H1 (cell line): Measurements from ENCODE around the gene ALS2CL. TPM values are rescaled to one million over a fixed set of nuclear protein-coding genes. Genes with fewer than 3 reads are reported as not detected.

ENCODE experiments used
- CTCF ChIA-PET: fragments of 300-600 bp; sonication (Branson Sonifier 250); formaldehyde crosslinking; loops from one replicate; lab custom pipeline; 2021; ENCODE audit not compliant: partially characterized antibody; lab: Charles Lee
- POLR2A ChIA-PET: fragments of 300-600 bp; sonication (Branson Sonifier 250); formaldehyde crosslinking; loops from one replicate; lab custom pipeline; 2021; ENCODE audit warnings: inconsistent platforms; ENCODE audit not compliant: partially characterized antibody; lab: Charles Lee
- DNase-seq, 2 experiments: peaks; one replicate each; pipeline versions ENCODE4 v3.0.0 to v3.0.0-alpha.2; 2010 to 2022; ENCODE audit warnings: low spot score in 2 of 2, low read depth in 1 of 2, mixed read lengths in 1 of 2
- FAIRE-seq: peaks from 2 replicates; lab custom pipeline; 2011; peaks lifted over from hg19 to GRCh38; lab: Jason Lieb, UNC
- H2AFZ ChIP-seq: 2 replicates; pipeline ENCODE4 v1.8.1; 2012; ENCODE audit warnings: low read length, inconsistent platforms
- H2AK5ac ChIP-seq: 2 replicates; pipeline ENCODE4 v1.6.1; 2013; ENCODE audit warnings: low read depth, low read length
- H2BK120ac ChIP-seq: replicated peaks from 2 replicates; pipeline ENCODE3; 2013; ENCODE audit warnings: low read depth, low read length, inconsistent platforms
- H2BK12ac ChIP-seq: 2 replicates; pipeline ENCODE4 v1.6.1; 2013; ENCODE audit warnings: low read depth, low read length
- H2BK15ac ChIP-seq: 2 replicates; pipeline ENCODE4 v1.6.1; 2013; ENCODE audit warnings: low read length
- H2BK20ac ChIP-seq: 2 replicates; pipeline ENCODE4 v1.6.1; 2013; ENCODE audit warnings: low read length
- H2BK5ac ChIP-seq: 2 replicates; pipeline ENCODE4 v1.6.1; 2013; ENCODE audit warnings: low read depth, low read length
- H3K14ac ChIP-seq: 2 replicates; pipeline ENCODE4 v1.6.1; 2013; ENCODE audit warnings: inconsistent platforms; ENCODE audit not compliant: insufficient read length
- H3K18ac ChIP-seq: 2 replicates; pipeline ENCODE4 v1.6.1; 2013; ENCODE audit warnings: low read length; ENCODE audit errors: extremely low read depth
- H3K23ac ChIP-seq: 2 replicates; pipeline ENCODE4 v1.6.1; 2013; ENCODE audit warnings: inconsistent platforms; ENCODE audit not compliant: insufficient read length
- H3K23me2 ChIP-seq: 2 replicates; pipeline ENCODE4 v1.6.1; 2013; ENCODE audit warnings: low read depth, low read length
- H3K27ac ChIP-seq: 2 replicates; pipeline ENCODE4 v1.6.1; 2011; ENCODE audit warnings: low read depth, low read length, inconsistent platforms
- H3K27me3 ChIP-seq, 4 experiments: replicated peaks in 1 of 4; 1 replicate in 1 of 4; 2 replicates in 3 of 4; pipeline versions ENCODE4 v1.6.1 to v1.8.1; 2011 to 2013; ENCODE audit warnings: low read length in 3 of 4, mild to moderate bottlenecking in 3 of 4, inconsistent platforms in 2 of 4, mixed read lengths in 2 of 4, moderate library complexity in 1 of 4; ENCODE audit not compliant: control insufficient read depth in 3 of 4, insufficient read depth in 3 of 4; ENCODE audit errors: extremely low read depth in 1 of 4
- H3K36me3 ChIP-seq, 4 experiments: 2 replicates each; pipeline versions ENCODE4 v1.6.1 to v1.8.1; 2011 to 2013; ENCODE audit warnings: mild to moderate bottlenecking in 4 of 4, low read length in 3 of 4, moderate library complexity in 2 of 4, control low read depth in 1 of 4, inconsistent platforms in 1 of 4; ENCODE audit not compliant: insufficient read depth in 4 of 4, control insufficient read depth in 2 of 4
- H3K4ac ChIP-seq: replicated peaks from 2 replicates; pipeline ENCODE3; 2013; ENCODE audit warnings: low read length, low read depth, mixed read lengths, inconsistent platforms; ENCODE audit not compliant: insufficient read length
- H3K4me1 ChIP-seq, 4 experiments: replicated peaks in 1 of 4; 1 replicate in 1 of 4; 2 replicates in 3 of 4; pipeline versions ENCODE4 v1.6.1 to v1.8.1; 2011 to 2013; ENCODE audit warnings: low read length in 3 of 4, inconsistent platforms in 2 of 4, mixed read lengths in 1 of 4; ENCODE audit not compliant: insufficient read depth in 4 of 4, control insufficient read depth in 3 of 4
- H3K4me2 ChIP-seq, 2 experiments: 2 replicates each; pipeline versions ENCODE4 v1.6.1 to v1.8.1; 2011 to 2013; ENCODE audit warnings: low read depth in 2 of 2, low read length in 2 of 2, control low read depth in 1 of 2, inconsistent platforms in 1 of 2, mild to moderate bottlenecking in 1 of 2; ENCODE audit not compliant: insufficient read depth in 1 of 2
- H3K4me3 ChIP-seq, 4 experiments: fragments of 200-600, 300-600 bp in 1 of 4; sonication (generic), shearing (Covaris generic), sonication (Bioruptor Twin) in 1 of 4; 2 replicates each; pipeline versions ENCODE4 v1.5.1 to v1.8.1; 2011 to 2016; ENCODE audit warnings: low read length in 4 of 4, low read depth in 3 of 4, control low read depth in 2 of 4, inconsistent platforms in 2 of 4, mild to moderate bottlenecking in 2 of 4, mixed read lengths in 1 of 4, moderate library complexity in 1 of 4; ENCODE audit not compliant: insufficient read depth in 2 of 4; ENCODE audit errors: extremely low read depth in 1 of 4
- H3K56ac ChIP-seq: replicated peaks from 2 replicates; pipeline ENCODE3; 2013; ENCODE audit warnings: low read depth, mild to moderate bottlenecking, mixed read lengths, low read length, inconsistent platforms; ENCODE audit not compliant: insufficient read length
- H3K79me1 ChIP-seq: 2 replicates; pipeline ENCODE4 v1.6.1; 2013; ENCODE audit warnings: low read depth, low read length, control low read depth
- H3K79me2 ChIP-seq, 2 experiments: 2 replicates each; pipeline versions ENCODE4 v1.6.1 to v1.8.1; 2012 to 2013; ENCODE audit warnings: low read length in 2 of 2, mild to moderate bottlenecking in 2 of 2, inconsistent platforms in 1 of 2; ENCODE audit not compliant: insufficient read depth in 2 of 2, control insufficient read depth in 1 of 2
- H3K9ac ChIP-seq, 4 experiments: replicated peaks in 1 of 4; 1 replicate in 1 of 4; 2 replicates in 3 of 4; pipeline versions ENCODE4 v1.6.1 to v1.8.1; 2011 to 2013; ENCODE audit warnings: low read depth in 3 of 4, low read length in 3 of 4, control low read depth in 2 of 4, mild to moderate bottlenecking in 2 of 4, moderate library complexity in 2 of 4, inconsistent platforms in 1 of 4; ENCODE audit errors: extremely low read depth in 1 of 4
- H3K9me3 ChIP-seq, 2 experiments: 2 replicates each; pipeline versions ENCODE4 v1.6.1 to v1.8.1; 2012 to 2013; ENCODE audit warnings: mild to moderate bottlenecking in 2 of 2, moderate library complexity in 2 of 2, control low read depth in 1 of 2, inconsistent platforms in 1 of 2, low read depth in 1 of 2, low read length in 1 of 2, mixed read lengths in 1 of 2; ENCODE audit not compliant: insufficient read depth in 2 of 2
- H4K20me1 ChIP-seq, 2 experiments: replicated peaks in 1 of 2; 2 replicates each; pipeline versions ENCODE3 to v1.8.1; 2011 to 2013; ENCODE audit warnings: inconsistent platforms in 2 of 2, low read length in 2 of 2, mild to moderate bottlenecking in 1 of 2; ENCODE audit not compliant: insufficient read depth in 2 of 2, control insufficient read depth in 1 of 2
- H4K5ac ChIP-seq: 2 replicates; pipeline ENCODE4 v1.6.1; 2013; ENCODE audit warnings: low read length, low read depth, mixed read lengths, inconsistent platforms; ENCODE audit not compliant: insufficient read length
- H4K8ac ChIP-seq: 2 replicates; pipeline ENCODE4 v1.8.0; 2013; ENCODE audit warnings: mild to moderate bottlenecking, moderate library complexity, low read length, inconsistent platforms; ENCODE audit not compliant: insufficient read depth; ENCODE audit errors: extremely low read depth
- H4K91ac ChIP-seq: replicated peaks from 2 replicates; pipeline ENCODE3; 2013; ENCODE audit warnings: low read length, mixed read lengths, inconsistent platforms; ENCODE audit not compliant: insufficient read length
- ATF2 ChIP-seq: IDR thresholded peaks from 2 replicates; pipeline ENCODE4 v1.6.1; 2012; ENCODE audit warnings: low read length, inconsistent platforms
- BRCA1 ChIP-seq: IDR thresholded peaks from 2 replicates; pipeline ENCODE4 v1.6.1; 2012; ENCODE audit warnings: low read depth, low read length, improper control_type of control experiment
- CBX5 ChIP-seq: fragments of 300-800, 300-1000 bp; sonication (generic); IDR thresholded peaks from 2 replicates; pipeline ENCODE4 v1.7.1; 2016; ENCODE audit warnings: antibody characterized with exemption, low read length, low read depth
- CBX8 ChIP-seq: fragments of 300-800, 300-1000 bp; sonication (generic); IDR thresholded peaks from 2 replicates; pipeline ENCODE4 v1.7.1; 2016; ENCODE audit warnings: low read depth, low read length, borderline replicate concordance
- CEBPB ChIP-seq: IDR thresholded peaks from 2 replicates; pipeline ENCODE4 v1.6.1; 2012; ENCODE audit warnings: low read depth, low read length
- CHD2 ChIP-seq: IDR thresholded peaks from 2 replicates; pipeline ENCODE4 v1.6.1; 2012; ENCODE audit warnings: low read length, improper control_type of control experiment
- FOSL1 ChIP-seq: IDR thresholded peaks from 2 replicates; pipeline ENCODE4 v1.6.1; 2011; ENCODE audit warnings: mild to moderate bottlenecking, low read depth, low read length, moderate library complexity; ENCODE audit not compliant: insufficient read depth
- NANOG ChIP-seq: IDR thresholded peaks from 2 replicates; pipeline ENCODE4 v1.6.1; 2011; ENCODE audit warnings: low read length, low read depth, mild to moderate bottlenecking, inconsistent platforms; ENCODE audit not compliant: insufficient read depth, poor library complexity, severe bottlenecking
- PHF8 ChIP-seq: fragments of 200-600 bp; sonication (generic); conservative IDR thresholded peaks from 2 replicates; pipeline ENCODE4 v1.7.1; 2012; ENCODE audit warnings: low read depth, mild to moderate bottlenecking, inconsistent platforms, low read length, moderate library complexity
- RFX5 ChIP-seq: IDR thresholded peaks from 2 replicates; pipeline ENCODE4 v1.6.1; 2011; ENCODE audit warnings: low read depth, low read length, improper control_type of control experiment, borderline replicate concordance
- TAF7 ChIP-seq: optimal IDR thresholded peaks from 2 replicates; pipeline ENCODE3; 2011; ENCODE audit warnings: low read depth, mild to moderate bottlenecking, inconsistent platforms, low read length, moderate library complexity, borderline replicate concordance
- TEAD4 ChIP-seq: IDR thresholded peaks from 2 replicates; pipeline ENCODE4 v1.6.1; 2012; ENCODE audit warnings: low read depth, low read length, inconsistent platforms, mixed read lengths
- ZNF274 ChIP-seq: IDR thresholded peaks from 2 replicates; pipeline ENCODE4 v1.7.0; 2012; ENCODE audit warnings: low read length, borderline replicate concordance; ENCODE audit errors: extremely low read depth
- WGBS, 2 experiments: shearing (Covaris generic) in 1 of 2; methylation state at CpG; one replicate each; pipeline versions ENCODE4 v1.1.6 to v1.1.7; 2013 to 2015; ENCODE audit warnings: low lambda C conversion rate in 2 of 2, mixed read lengths in 2 of 2, inconsistent platforms in 1 of 2, low coverage in 1 of 2, missing lambda C conversion rate in 1 of 2; ENCODE audit not compliant: insufficient replicate concordance in 2 of 2, insufficient coverage in 1 of 2, insufficient read length in 1 of 2; ENCODE audit errors: extremely low coverage in 1 of 2, missing lambda C conversion rate in 1 of 2; 5-methylcytosine and 5-hydroxymethylcytosine counted together
- polyA plus RNA-seq, 7 experiments: library from polyadenylated mRNA; depleted of rRNA in 3 of 7; stranded (reverse) in 5 of 7; unstranded in 2 of 7; fragments of >200 nt in 5 of 7; fragments of 200-250 nt in 2 of 7; gene quantifications; 1 replicate in 5 of 7; 2 replicates in 1 of 7; 4 replicates in 1 of 7; pipeline versions ENCODE4 v1.2.1 to v1.2.3, GENCODE V29; 2011 to 2013; ENCODE audit warnings: missing spikeins in 2 of 7, mixed read lengths in 2 of 7
- total RNA-seq: library from RNA; stranded (reverse); fragmentation: NEBNext Ultra II Directional; extraction: Animal tissue kit (Norgen Biotek cat#: 25700); gene quantifications from 2 replicates; pipeline ENCODE4 v1.2.1, GENCODE V29; 2021

The ALS2CL gene
- total and polyA plus RNA-seq, 2 of the 8 experiments (the other 6 are each of a cell fraction or from before 2014, with no cell fraction given): 4.8 to 5.4 TPM

GRCh38 chr3:46667657-46668056 lies 25.8 kb downstream of the ALS2CL start:
- POLR2A ChIA-PET: no interaction called here
- no peak for DNase-seq
- TF ChIP-seq NANOG (no peak), FOSL1 (no peak), PHF8 (no peak), ATF2 (no peak), ZNF274 (no peak), CBX5 (no peak), CBX8 (no peak), RFX5 (no peak), TEAD4 (no peak), CHD2 (no peak), TAF7 (no peak), CEBPB (no peak), BRCA1 (no peak)

More at GRCh38 chr3:46667657-46668056, 25.8 kb downstream of the ALS2CL start:
- Histone ChIP-seq H3K4me3 (no peak overlapping the region), H3K9me3 (no peaks in the 10 kb centered on the region), H3K14ac (no peak overlapping the region), H3K9ac (no peak overlapping the region), H3K4ac (no peak overlapping the region), H2BK120ac (no peak overlapping the region), H4K91ac (no peak overlapping the region), H3K36me3 (no peaks in the 10 kb centered on the region), H3K27ac (no peak overlapping the region), H4K5ac (no peak overlapping the region), H3K27me3 (no peaks in the 10 kb centered on the region; a peak in 1 of 7 replicates), H3K79me2 (no peaks in the 10 kb centered on the region), H3K23ac (no peak overlapping the region), H2BK15ac (no peak overlapping the region), H2AK5ac (no peak overlapping the region), H2AFZ (no peak overlapping the region), H3K4me2 (no peak overlapping the region), H3K4me1 (peaks cover 4 to 9% (median 6%) of the 10 kb centered on the region in 4 experiments), H2BK20ac (no peak overlapping the region), H3K18ac (no peak overlapping the region), H3K56ac (no peak overlapping the region), H2BK5ac (0 out of 2 replicates have a peak overlapping the region, but pooled peaks have one; percentile 35), H4K20me1 (no peaks in the 10 kb centered on the region), H2BK12ac (no peak overlapping the region), H3K79me1 (no peaks in the 10 kb centered on the region), H3K23me2 (no peaks in the 10 kb centered on the region), H4K8ac (no peak overlapping the region)
- no peak for FAIRE-seq
- WGBS, 2 experiments: 92% methylated on average over 9 of the region's 9 CpGs; no CpG with 5 or more reads in 1 of the 2 experiments
- CTCF ChIA-PET: interaction anchor here (1.2 to 1.3 kb wide), 2 partner anchors 179 to 228 kb away, joined by 3 to 4 read pairs; no protein-coding TSS in a partner anchor
